HL-60 (cell line): ENCODE measurements around the gene OGDH.

ENCODE experiments used
- CTCF ChIP-seq: IDR thresholded peaks from one replicate; pipeline ENCODE4 v1.5.1; 2011; ENCODE audit warnings: low read length, control low read depth, inconsistent platforms; ENCODE audit not compliant: insufficient read depth
- GABPA ChIP-seq: IDR thresholded peaks from 2 replicates; pipeline ENCODE4 v1.6.1; 2012; ENCODE audit warnings: low read depth
- POLR2AphosphoS5 ChIP-seq: IDR thresholded peaks from 2 replicates; pipeline ENCODE4 v1.6.1; 2012; ENCODE audit warnings: low read depth
- REST ChIP-seq: IDR thresholded peaks from 2 replicates; pipeline ENCODE4 v1.6.1; 2012; ENCODE audit warnings: low read depth; ENCODE audit not compliant: insufficient replicate concordance

DNA sequence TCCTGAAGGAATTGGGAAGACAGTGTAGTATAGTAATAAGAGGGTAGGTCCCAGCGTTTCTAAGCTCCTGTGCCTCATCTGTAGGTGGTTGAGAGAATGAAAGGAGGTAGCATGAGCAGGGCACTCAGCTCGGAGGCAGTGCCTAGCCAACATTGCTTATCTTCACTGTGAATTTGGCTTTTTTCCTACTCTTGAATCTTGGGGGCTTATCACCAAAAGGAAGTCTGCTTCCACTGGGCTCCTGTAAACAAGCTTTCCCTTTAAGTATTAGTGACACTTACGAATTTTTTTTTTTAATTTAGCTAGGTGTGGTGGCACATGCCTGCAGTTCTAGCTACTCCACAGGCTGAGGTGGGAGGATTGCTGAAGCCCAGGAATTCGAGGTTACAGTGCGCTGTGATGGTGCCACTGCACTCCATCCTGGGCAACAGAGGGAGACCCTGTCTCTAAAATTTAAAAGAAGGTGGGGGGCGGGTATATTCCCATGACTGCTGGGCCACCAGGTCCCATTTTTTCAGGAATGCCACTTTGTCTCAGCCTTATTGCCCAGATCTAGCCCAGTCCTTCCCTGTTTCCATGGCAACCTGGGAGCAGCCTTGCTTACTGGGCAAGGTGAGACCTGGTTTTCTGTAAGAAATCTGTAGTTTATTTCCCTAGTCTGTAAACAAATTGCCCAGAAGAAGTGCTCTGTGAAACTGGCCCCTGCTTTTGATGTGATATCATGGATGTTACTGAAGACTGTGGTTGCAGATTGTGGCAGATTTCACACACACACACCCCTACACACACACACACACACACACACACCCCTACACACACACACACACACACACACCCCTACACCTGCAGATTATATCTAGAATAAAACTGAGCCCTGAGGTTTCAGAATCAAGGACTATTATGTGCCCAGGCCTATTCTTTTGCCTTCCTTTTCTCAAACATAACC lies 19.4 kb downstream of the OGDH start:
- no peak for TF ChIP-seq CTCF
- TF ChIP-seq POLR2AphosphoS5, result no peak
- no peak for TF ChIP-seq REST
- TF ChIP-seq GABPA, result no peak
